C4-2B (cell line): Measurements from ENCODE around the gene LEMD2.

Source experiments
- CTCF ChIP-seq: fragments of 450-650 bp; conservative IDR thresholded peaks from 2 replicates; pipeline ENCODE4 v1.5.1; 2017; ENCODE audit warnings: mild to moderate bottlenecking
- ZFX ChIP-seq: fragments of 450-650 bp; IDR thresholded peaks from 2 replicates; pipeline ENCODE4 v1.6.1; 2017

GRCh38 chr6:33724102-33725023 is 64.6 kb downstream of the LEMD2 start:
- TF ChIP-seq CTCF (no peak), ZFX (no peak)
